ENCODE results near the gene FBXO48. TPM values are rescaled to one million over a fixed set of nuclear protein-coding genes. Genes with fewer than 3 reads are reported as not detected.

Gene FBXO48
- total RNA-seq, 1 donor: 0.99 TPM

- H3K4me3 ChIP-seq (ENCODE audit: low read depth, low read length): no peak overlapping the region
- no peak for DNase-seq (ENCODE audit: low read depth)
- TF ChIP-seq CTCF (IDR thresholded peaks at IDR 0.05; ENCODE audit: insufficient read depth, low read length): no peak
Measured at GRCh38 chr2:68416081-68416675, 50.9 kb downstream of the FBXO48 start.

- DNase-seq (ENCODE audit: low read depth): no peak
- no peak overlapping the region for H3K4me3 ChIP-seq (ENCODE audit: low read depth, low read length)
- no peak for TF ChIP-seq CTCF (IDR thresholded peaks at IDR 0.05; ENCODE audit: insufficient read depth, low read length)
Measured at GRCh38 chr2:68415521-68415920, 51.6 kb downstream of the FBXO48 start.

- no peak for TF ChIP-seq CTCF (IDR thresholded peaks at IDR 0.05; ENCODE audit: insufficient read depth, low read length)
- DNase-seq (ENCODE audit: low read depth): no peak
- no peak overlapping the region for H3K4me3 ChIP-seq (ENCODE audit: low read depth, low read length)
Measured at GRCh38 chr2:68414876-68415275, 52.2 kb downstream of the FBXO48 start.

GRCh38 chr2:68414452-68414851 is 52.6 kb downstream of the FBXO48 start:
- TF ChIP-seq CTCF (IDR thresholded peaks at IDR 0.05; ENCODE audit: insufficient read depth, low read length): no peak
- H3K4me3 ChIP-seq (ENCODE audit: low read depth, low read length): no peak overlapping the region
- no peak for DNase-seq (ENCODE audit: low read depth)

GRCh38 chr2:68413466-68413865 is 53.6 kb downstream of the FBXO48 start:
- DNase-seq (ENCODE audit: low read depth): no peak
- no peak overlapping the region for H3K4me3 ChIP-seq (ENCODE audit: low read depth, low read length)
- TF ChIP-seq CTCF (IDR thresholded peaks at IDR 0.05; ENCODE audit: insufficient read depth, low read length): no peak

GRCh38 chr2:68412127-68412819 is 54.8 kb downstream of the FBXO48 start:
- TF ChIP-seq CTCF (IDR thresholded peaks at IDR 0.05; ENCODE audit: insufficient read depth, low read length): no peak

More at GRCh38 chr2:68412127-68412819, 54.8 kb downstream of the FBXO48 start:
- DNase-seq (ENCODE audit: low read depth): no peak
- no peak overlapping the region for H3K4me3 ChIP-seq (ENCODE audit: low read depth, low read length)
